K562 (cell line): ENCODE results near the gene LASP1. TPM values are rescaled to one million over a fixed set of nuclear protein-coding genes. Genes with fewer than 3 reads are reported as not detected.
"Not testable (repeated sequence)": the region's sequence is repeated elsewhere in the genome, so short reads cannot be mapped to it uniquely, and the experiment has no call there.

Source experiments
- ATAC-seq: fragments of 200-7000 bp; cut with Tn5 transposase; 3 replicates; pipeline ENCODE4 v1.9.1; 2020; ENCODE audit warnings: moderate library complexity
- BruUV-seq: library from RNA; stranded (reverse); fragments of 400-500 nt; replicated peaks from 2 replicates; lab custom pipeline; 2021; lab: Mats Ljungman, UMichigan
- CTCF ChIA-PET: fragments of 300-600 bp; formaldehyde crosslinking; extraction: SDS; loops from one replicate; lab custom pipeline; 2021; ENCODE audit warnings: low intra/inter-chr PET ratio; lab: Yijun Ruan, JAX
- POLR2A ChIA-PET: fragments of 300-600, 350-650 bp; sonication (Branson Sonifier 250); formaldehyde crosslinking; extraction: SDS; loops from one replicate; lab custom pipeline; 2021; ENCODE audit warnings: antibody characterized with exemption, inconsistent platforms; lab: Yijun Ruan, JAX
- DNase-seq, 4 experiments: peaks; one replicate each; pipeline versions ENCODE4 v3.0.0 to v3.0.0-alpha.2; 2011 to 2018; ENCODE audit warnings: low spot score in 3 of 4, mixed read lengths in 3 of 4; ENCODE audit errors: extremely low read depth in 1 of 4
- FAIRE-seq: peaks from 2 replicates; lab custom pipeline; 2011; peaks lifted over from hg19 to GRCh38; lab: Jason Lieb, UNC
- H2AFZ ChIP-seq: 2 replicates; pipeline ENCODE4 v1.6.0; 2011; ENCODE audit warnings: low read depth, low read length, control low read depth, inconsistent platforms
- H3K27ac ChIP-seq: fragments of 200-600 bp; 3 replicates; pipeline ENCODE4 v1.8.0; 2011; ENCODE audit warnings: low read depth, mild to moderate bottlenecking, control low read depth, inconsistent platforms, low read length, moderate library complexity, mixed read lengths; ENCODE audit errors: extremely low read depth
- H3K27me3 ChIP-seq, 2 experiments: fragments of 300-600 bp in 1 of 2; 2 replicates in 1 of 2; 3 replicates in 1 of 2; pipeline versions ENCODE4 v1.6.0 to v1.8.0; 2011; ENCODE audit warnings: inconsistent platforms in 2 of 2, low read length in 2 of 2, mild to moderate bottlenecking in 1 of 2, mixed read lengths in 1 of 2, moderate library complexity in 1 of 2; ENCODE audit not compliant: control insufficient read depth in 2 of 2, insufficient read depth in 2 of 2
- H3K36me3 ChIP-seq: fragments of 300-600 bp; 3 replicates; pipeline ENCODE4 v1.8.0; 2011; ENCODE audit warnings: mild to moderate bottlenecking, low read length, inconsistent platforms; ENCODE audit not compliant: control insufficient read depth, insufficient read depth
- H3K4me1 ChIP-seq, 2 experiments: fragments of 200-600 bp in 1 of 2; replicated peaks in 1 of 2; 2 replicates in 1 of 2; 3 replicates in 1 of 2; pipeline versions ENCODE4 v1.5.1 to v1.8.0; 2011; ENCODE audit warnings: inconsistent platforms in 2 of 2, low read length in 2 of 2, mild to moderate bottlenecking in 1 of 2, mixed read lengths in 1 of 2, moderate library complexity in 1 of 2; ENCODE audit not compliant: control insufficient read depth in 2 of 2, insufficient read depth in 2 of 2
- H3K4me2 ChIP-seq: 2 replicates; pipeline ENCODE4 v1.6.1; 2011; ENCODE audit warnings: low read length, control low read depth, inconsistent platforms, mixed read lengths; ENCODE audit not compliant: insufficient read depth
- H3K4me3 ChIP-seq: fragments of 200-600 bp; sonication (generic), shearing (Covaris generic); 2 replicates; pipeline ENCODE4 v1.5.1; 2016; ENCODE audit warnings: control low read depth, inconsistent platforms
- H3K79me2 ChIP-seq: fragments of 200-600 bp; 3 replicates; pipeline ENCODE4 v1.8.0; 2011; ENCODE audit warnings: low read length, inconsistent platforms; ENCODE audit not compliant: control insufficient read depth, insufficient read depth
- H3K9ac ChIP-seq, 2 experiments: 2 replicates each; pipeline versions ENCODE4 v1.6.0 to v1.6.1; 2011; ENCODE audit warnings: low read depth in 2 of 2, low read length in 2 of 2, control low read depth in 1 of 2, inconsistent platforms in 1 of 2, mild to moderate bottlenecking in 1 of 2, mixed read lengths in 1 of 2; ENCODE audit not compliant: insufficient read depth in 1 of 2
- H3K9me1 ChIP-seq: one replicate; pipeline ENCODE4 v1.6.0; 2011; ENCODE audit warnings: inconsistent platforms, mild to moderate bottlenecking, low read length, moderate library complexity; ENCODE audit not compliant: control insufficient read depth, insufficient read depth
- H3K9me3 ChIP-seq: replicated peaks from 2 replicates; pipeline ENCODE4 v1.5.1; 2011; ENCODE audit warnings: low read depth, low read length, inconsistent platforms; ENCODE audit not compliant: control insufficient read depth, insufficient read depth
- H4K20me1 ChIP-seq: replicated peaks from 2 replicates; pipeline ENCODE4 v1.6.1; 2011; ENCODE audit warnings: low read length, inconsistent platforms, mixed read lengths; ENCODE audit not compliant: control insufficient read depth, insufficient read depth
- ARID1B ChIP-seq: fragments of 450-650 bp; IDR thresholded peaks from 2 replicates; pipeline ENCODE4 v1.6.1; 2016; ENCODE audit warnings: antibody characterized with exemption, mild to moderate bottlenecking, inconsistent platforms
- ATF4 ChIP-seq: fragments of 450-650 bp; formaldehyde crosslinking; IDR thresholded peaks from 2 replicates; pipeline ENCODE4 v1.4.0; 2022; ENCODE audit warnings: mild to moderate bottlenecking, moderate library complexity
- BRF1 ChIP-seq: IDR thresholded peaks from 3 replicates; pipeline ENCODE4 v1.6.1; 2011; ENCODE audit warnings: borderline replicate concordance, mild to moderate bottlenecking; ENCODE audit not compliant: insufficient read length; ENCODE audit errors: extremely low read depth
- ELK1 ChIP-seq: sonication (generic); formaldehyde crosslinking; IDR thresholded peaks from 2 replicates; pipeline ENCODE4 v1.8.1; 2022; ENCODE audit warnings: missing genetic modification reagents
- KLF10 ChIP-seq: fragments of 250-450 bp; sonication (Bioruptor Pico); IDR thresholded peaks from 2 replicates; pipeline ENCODE4 v1.6.1; 2021; ENCODE audit warnings: matching md5 sums
- NFATC3 ChIP-seq: fragments of 450-650 bp; IDR thresholded peaks from 2 replicates; pipeline ENCODE4 v1.6.1; 2017; ENCODE audit warnings: mild to moderate bottlenecking
- RCOR1 ChIP-seq, 2 experiments: IDR thresholded peaks; 2 replicates each; pipeline ENCODE4 v1.6.1; 2012; ENCODE audit warnings: low read depth in 2 of 2, low read length in 2 of 2, borderline replicate concordance in 1 of 2, improper control_type of control experiment in 1 of 2
- RNF219 ChIP-seq: fragments of 250-450 bp; sonication (Bioruptor Pico); IDR thresholded peaks from 2 replicates; pipeline ENCODE4 v1.5.0; 2022; ENCODE audit warnings: mild to moderate bottlenecking
- SFPQ ChIP-seq: fragments of 200-400 bp; formaldehyde crosslinking; IDR thresholded peaks from 2 replicates; pipeline ENCODE4 v1.6.1; 2017; ENCODE audit warnings: mild to moderate bottlenecking, low read depth, low read length, moderate library complexity
- ZNF75A ChIP-seq: fragments of 450-650 bp; formaldehyde crosslinking; IDR thresholded peaks from 2 replicates; pipeline ENCODE4 v1.4.0; 2020; ENCODE audit warnings: mild to moderate bottlenecking
- WGBS: fragments of 100-300 bp; shearing (Covaris generic); methylation state at CpG from one replicate; pipeline ENCODE4 v1.1.6; 2016; ENCODE audit warnings: low coverage, mixed read lengths; ENCODE audit not compliant: insufficient coverage; ENCODE audit errors: missing lambda C conversion rate; 5-methylcytosine and 5-hydroxymethylcytosine counted together
- in situ Hi-C: fragments of 300-500 bp; cut with MboI; formaldehyde crosslinking; loops from 4 replicates; pipeline ENCODE4 v1.15.0; 2018; ENCODE audit warnings: inconsistent platforms, mixed read lengths
- intact Hi-C: fragments of 100-400 bp; cut with micrococcal nuclease; formaldehyde crosslinking; loops from 2 replicates; pipeline ENCODE4 v1.14.2; 2022
- polyA plus RNA-seq, 8 experiments: library from polyadenylated mRNA; depleted of rRNA in 4 of 8; stranded (reverse) in 5 of 8; unstranded in 3 of 8; fragments of >200 nt; fragmentation: Nextera tagmentation in 2 of 8; fragmentation: Illumina TruSeq in 1 of 8; extraction: Ambion mirVana in 2 of 8; extraction: Trizol in 1 of 8; gene quantifications; 2 replicates each; pipeline versions ENCODE4 v1.2.1 to v1.2.3, GENCODE V29; 2011 to 2014; ENCODE audit warnings: inconsistent platforms in 1 of 8, missing spikeins in 1 of 8
- total RNA-seq, 7 experiments: library from RNA; depleted of rRNA in 6 of 7; stranded (reverse); fragments of >200 nt in 6 of 7; fragmentation: Illumina TruSeq in 2 of 7; extraction: Trizol in 2 of 7; gene quantifications; 2 replicates each; pipeline versions ENCODE4 v1.2.1 to v1.2.3, GENCODE V29; 2011 to 2021; ENCODE audit warnings: low replicate concordance in 1 of 7

Gene LASP1
- total and polyA plus RNA-seq, 9 of the 15 experiments (the other 6 are each of a cell fraction or from before 2014, with no cell fraction given) = 23.0 to 125 (median 55.3) TPM

- no peak for TF ChIP-seq RNF219 (CRISPR knock-in tag)
- no peak for TF ChIP-seq ATF4 (CRISPR knock-in tag)
- TF ChIP-seq ZNF75A (CRISPR knock-in tag) = no peak
- TF ChIP-seq BRF1 = no peak
- TF ChIP-seq NFATC3 = no peak
- peak in 1 of 2 experiments; percentile 94; a peak in 3 of 4 replicates for TF ChIP-seq RCOR1 (IDR thresholded peaks at IDR 0.05; ENCODE audit: borderline replicate concordance in 1 of 2, low read depth in 2 of 2, low read length in 2 of 2)
- TF ChIP-seq SFPQ = no peak
- TF ChIP-seq ARID1B = peak; percentile 88
- no peak for TF ChIP-seq ELK1 (CRISPR knock-in tag)
- no peak for TF ChIP-seq KLF10 (CRISPR knock-in tag)
Measured at GRCh38 chr17:38926293-38927070, 56.6 kb downstream of the LASP1 start (continued).

- H2AFZ ChIP-seq, H3K4me2 ChIP-seq, H3K79me2 ChIP-seq, H3K9ac ChIP-seq, FAIRE-seq, H3K27ac ChIP-seq, POLR2A ChIA-PET, in situ Hi-C loops, intact Hi-C loops, DNase-seq, H3K9me1 ChIP-seq, BruUV-seq, CTCF ChIA-PET, H3K9me3 ChIP-seq, H4K20me1 ChIP-seq, H3K4me3 ChIP-seq, ATAC-seq, H3K36me3 ChIP-seq, H3K27me3 ChIP-seq, H3K4me1 ChIP-seq: not testable (repeated sequence)
- WGBS = no CpG with 5 or more reads among the region's 36 CpGs
Measured at GRCh38 chr17:38930782-38931181, 60.9 kb downstream of the LASP1 start.
